Endothelial cell of umbilical vein (primary cell): Measurements from ENCODE around the gene WRAP73. TPM values are rescaled to one million over a fixed set of nuclear protein-coding genes. Genes with fewer than 3 reads are reported as not detected.

Source experiments
- BruUV-seq: library from RNA; stranded (reverse); fragments of 400-500 nt; replicated peaks from 2 replicates; lab custom pipeline; 2021; lab: Mats Ljungman, UMichigan
- CTCF ChIA-PET: fragments of 300-600, 350-600 bp; sonication (Branson Sonifier 250); formaldehyde crosslinking; loops from one replicate; lab custom pipeline; 2021; ENCODE audit warnings: antibody characterized with exemption, inconsistent platforms; lab: Charles Lee
- POLR2A ChIA-PET: fragments of 300-600, 350-600 bp; sonication (Branson Sonifier 250); formaldehyde crosslinking; loops from one replicate; lab custom pipeline; 2021; ENCODE audit warnings: antibody characterized with exemption, inconsistent platforms; lab: Charles Lee
- DNase-seq: peaks from one replicate; pipeline ENCODE4 v3.0.0-alpha.2; 2011; ENCODE audit warnings: low read depth, low spot score
- FAIRE-seq: peaks from 2 replicates; lab custom pipeline; 2011; peaks lifted over from hg19 to GRCh38; lab: Jason Lieb, UNC
- H2AFZ ChIP-seq: 2 replicates; pipeline ENCODE4 v1.6.0; 2012; ENCODE audit warnings: low read depth, low read length, control low read depth, inconsistent platforms
- H3K27ac ChIP-seq: 2 replicates; pipeline ENCODE4 v1.5.1; 2011; ENCODE audit warnings: low read depth, mild to moderate bottlenecking, control low read depth, low read length, moderate library complexity; ENCODE audit not compliant: insufficient read depth
- H3K27me3 ChIP-seq, 2 experiments: 2 replicates each; pipeline versions ENCODE4 v1.6.0 to v1.6.1; 2011; ENCODE audit warnings: low read length in 2 of 2, mixed read lengths in 1 of 2; ENCODE audit not compliant: control insufficient read depth in 2 of 2, insufficient read depth in 2 of 2
- H3K36me3 ChIP-seq, 2 experiments: 2 replicates in 1 of 2; 3 replicates in 1 of 2; pipeline ENCODE4 v1.5.1; 2011; ENCODE audit warnings: low read length in 2 of 2, mild to moderate bottlenecking in 1 of 2, moderate library complexity in 1 of 2; ENCODE audit not compliant: control insufficient read depth in 2 of 2, insufficient read depth in 2 of 2; ENCODE audit errors: extremely low read depth in 1 of 2
- H3K4me1 ChIP-seq: 3 replicates; pipeline ENCODE4 v1.5.1; 2011; ENCODE audit warnings: mild to moderate bottlenecking, low read length; ENCODE audit not compliant: control insufficient read depth, insufficient read depth; ENCODE audit errors: extremely low read depth
- H3K4me2 ChIP-seq: 2 replicates; pipeline ENCODE4 v1.6.1; 2011; ENCODE audit warnings: low read length, control low read depth, mixed read lengths; ENCODE audit not compliant: insufficient read depth
- H3K4me3 ChIP-seq, 3 experiments: fragments of 200-600 bp in 1 of 3; sonication (generic), shearing (Covaris generic) in 1 of 3; replicated peaks in 1 of 3; 2 replicates each; pipeline ENCODE4 v1.5.1; 2011 to 2016; ENCODE audit warnings: control low read depth in 3 of 3, low read length in 3 of 3, mild to moderate bottlenecking in 2 of 3, inconsistent platforms in 1 of 3, low read depth in 1 of 3, moderate library complexity in 1 of 3; ENCODE audit not compliant: insufficient read depth in 1 of 3
- H3K79me2 ChIP-seq: 2 replicates; pipeline ENCODE4 v1.6.0; 2012; ENCODE audit warnings: low read length, inconsistent platforms; ENCODE audit not compliant: control insufficient read depth, insufficient read depth
- H3K9ac ChIP-seq: replicated peaks from 2 replicates; pipeline ENCODE3; 2011; ENCODE audit warnings: low read length, control low read depth; ENCODE audit not compliant: insufficient read depth; ENCODE audit errors: extremely low read depth
- H3K9me1 ChIP-seq: replicated peaks from 3 replicates; pipeline ENCODE4 v1.6.0; 2011; ENCODE audit warnings: mild to moderate bottlenecking, low read length; ENCODE audit not compliant: control insufficient read depth, insufficient read depth; ENCODE audit errors: extremely low read depth
- H3K9me3 ChIP-seq: replicated peaks from 2 replicates; pipeline ENCODE4 v1.5.1; 2012; ENCODE audit warnings: low read length, inconsistent platforms; ENCODE audit not compliant: control insufficient read depth, insufficient read depth
- H4K20me1 ChIP-seq: replicated peaks from 2 replicates; pipeline ENCODE3; 2011; ENCODE audit warnings: mild to moderate bottlenecking, low read length; ENCODE audit not compliant: control insufficient read depth, insufficient read depth; ENCODE audit errors: extremely low read depth
- CTCF ChIP-seq, 2 donors: IDR thresholded peaks; 1 replicate in 1 of 2; 2 replicates in 1 of 2; pipeline ENCODE4 v1.5.1; 2011; ENCODE audit warnings: low read length in 2 of 2, mild to moderate bottlenecking in 2 of 2, moderate library complexity in 2 of 2, control low read depth in 1 of 2, inconsistent platforms in 1 of 2, low read depth in 1 of 2; ENCODE audit not compliant: insufficient read depth in 1 of 2; ENCODE audit errors: extremely low read depth in 1 of 2
- EZH2 ChIP-seq: IDR thresholded peaks from 2 replicates; pipeline ENCODE4 v1.6.1; 2012; ENCODE audit warnings: borderline replicate concordance, low read depth, mild to moderate bottlenecking, moderate library complexity, low read length, inconsistent platforms; ENCODE audit not compliant: severe bottlenecking
- FOS ChIP-seq: IDR thresholded peaks from 2 replicates; pipeline ENCODE4 v1.6.1; 2011; ENCODE audit warnings: mild to moderate bottlenecking, low read length, moderate library complexity, borderline replicate concordance; ENCODE audit not compliant: insufficient read depth
- GATA2 ChIP-seq: IDR thresholded peaks from 2 replicates; pipeline ENCODE4 v1.7.0; 2011; ENCODE audit warnings: low read depth, mild to moderate bottlenecking, moderate library complexity, mixed read lengths, low read length; ENCODE audit not compliant: insufficient read length, insufficient read depth
- JUN ChIP-seq: IDR thresholded peaks from 2 replicates; pipeline ENCODE4 v1.6.1; 2011; ENCODE audit warnings: borderline replicate concordance, low read depth; ENCODE audit not compliant: insufficient read length, insufficient read depth
- MYC ChIP-seq: IDR thresholded peaks from one replicate; pipeline ENCODE4 v1.6.1; 2011; ENCODE audit warnings: mild to moderate bottlenecking, low read depth, low read length
- POLR2A ChIP-seq: IDR thresholded peaks from 2 replicates; pipeline ENCODE4 v1.6.1; 2012; ENCODE audit warnings: low read depth, mild to moderate bottlenecking, control low read depth, low read length
- POLR2AphosphoS5 ChIP-seq: IDR thresholded peaks from 2 replicates; pipeline ENCODE4 v1.6.1; 2012; ENCODE audit warnings: low read depth, mild to moderate bottlenecking, control low read depth, low read length, moderate library complexity; ENCODE audit not compliant: insufficient read depth
- dilution Hi-C: fragments of 300-500 bp; cut with MboI; formaldehyde crosslinking; loops from one replicate; pipeline ENCODE4 v1.15.0; 2019; ENCODE audit warnings: low sequenced_read_pairs; ENCODE audit not compliant: extremely low pct_ligation_motif_present
- intact Hi-C: fragments of 100-400 bp; cut with micrococcal nuclease; formaldehyde crosslinking; loops from one replicate; pipeline ENCODE4 v1.10.0; 2022
- polyA plus RNA-seq, 4 experiments: library from polyadenylated mRNA; depleted of rRNA in 3 of 4; stranded (reverse) in 3 of 4; unstranded in 1 of 4; fragments of >200 nt; gene quantifications; 2 replicates each; pipeline versions ENCODE4 v1.2.1 to v1.2.3, GENCODE V29; 2011 to 2012; ENCODE audit warnings: missing spikeins in 1 of 4
- total RNA-seq: library from RNA; stranded (reverse); gene quantifications from 2 replicates; pipeline ENCODE4 v1.2.3, GENCODE V29; 2021
- TF ChIP-seq, protein P1 (sequence below): IDR thresholded peaks from 2 replicates; pipeline ENCODE4 v1.6.1; 2011; ENCODE audit not compliant: insufficient read depth, insufficient read length

Gene WRAP73
- total and polyA plus RNA-seq, 2 donors (not counting 3 experiments of a cell fraction or from before 2014, with no cell fraction given), result 23.0 to 50.7 TPM

GRCh38 chr1:3602375-3602774 is 47.5 kb downstream of the WRAP73 start:
- Histone ChIP-seq H3K4me3 (no peak overlapping the region), H3K4me2 (no peak overlapping the region), H3K27ac (no peak overlapping the region), H3K9me3 (no peaks in the 10 kb centered on the region), H3K27me3 (no peaks in the 10 kb centered on the region), H4K20me1 (no peaks in the 10 kb centered on the region), H3K9ac (no peak overlapping the region), H3K4me1 (peaks cover 3% of the 10 kb centered on the region), H2AFZ (no peak overlapping the region), H3K9me1 (no peaks in the 10 kb centered on the region), H3K79me2 (no peaks in the 10 kb centered on the region), H3K36me3 (no peaks in the 10 kb centered on the region)
- ChIA-PET CTCF (interaction anchor here (1.7 kb wide), 1 partner anchor 17 kb away, joined by 7 read pairs; no protein-coding TSS in a partner anchor), POLR2A (no interaction called here)
- dilution Hi-C loops, result no loop called here
- TF ChIP-seq JUN, result no peak
- TF ChIP-seq FOS, result no peak
- TF ChIP-seq MYC, result no peak
- no peak for TF ChIP-seq CTCF (IDR thresholded peaks at IDR 0.05; ENCODE audit: extremely low read depth in 1 of 2, insufficient read depth in 1 of 2, low read depth in 1 of 2, low read length in 2 of 2)
- TF ChIP-seq, protein P1, sequence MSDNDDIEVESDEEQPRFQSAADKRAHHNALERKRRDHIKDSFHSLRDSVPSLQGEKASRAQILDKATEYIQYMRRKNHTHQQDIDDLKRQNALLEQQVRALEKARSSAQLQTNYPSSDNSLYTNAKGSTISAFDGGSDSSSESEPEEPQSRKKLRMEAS, result no peak
- TF ChIP-seq POLR2A, result no peak
- TF ChIP-seq GATA2, result no peak
- no peak for TF ChIP-seq EZH2
- no peak for TF ChIP-seq POLR2AphosphoS5
- DNase-seq, result no peak
- intact Hi-C loops, result no loop called here
- no peak for FAIRE-seq
- no TSS peak for BruUV-seq
